ENCODE results near the gene LYPD4. TPM values are rescaled to one million over a fixed set of nuclear protein-coding genes. Genes with fewer than 3 reads are reported as not detected.
A peak's percentile ranks its signal among the peaks of the same experiment; 100 is the strongest.
"Not testable (repeated sequence)": the region's sequence is repeated elsewhere in the genome, so short reads cannot be mapped to it uniquely, and the experiment has no call there.

LYPD4 gene
- total RNA-seq, 1 experiment from 2014 or later, result not detected

GRCh38 chr19:41875973-41876372 is 31.5 kb upstream of the LYPD4 start:
- DNase-seq (ENCODE audit: low read depth), result not testable (repeated sequence)

- DNase-seq (ENCODE audit: low read depth), result peak; percentile 56
These were observed 28.5 kb upstream of the LYPD4 start for GRCh38 chr19:41872775-41873647.

- no peak for DNase-seq (ENCODE audit: low read depth)
These were observed 27.9 kb upstream of the LYPD4 start for GRCh38 chr19:41872384-41872774.

GRCh38 chr19:41871573-41872383 is 27.3 kb upstream of the LYPD4 start:
- DNase-seq (ENCODE audit: low read depth), result no peak

GRCh38 chr19:41870401-41870873 is 26.0 kb upstream of the LYPD4 start:
- DNase-seq (ENCODE audit: low read depth), result peak; percentile 35

GRCh38 chr19:41869374-41869955 is 25.0 kb upstream of the LYPD4 start:
- DNase-seq (ENCODE audit: low read depth), result no peak

- DNase-seq (ENCODE audit: low read depth), result no peak
These were observed 24.5 kb upstream of the LYPD4 start for GRCh38 chr19:41868989-41869300.

- DNase-seq (ENCODE audit: low read depth), result no peak
These were observed 23.9 kb upstream of the LYPD4 start for GRCh38 chr19:41868120-41868988.

- DNase-seq (ENCODE audit: low read depth), result no peak
These were observed 21.8 kb upstream of the LYPD4 start for GRCh38 chr19:41866284-41866683.

GRCh38 chr19:41864374-41864773 is 19.9 kb upstream of the LYPD4 start:
- DNase-seq (ENCODE audit: low read depth), result no peak

GRCh38 chr19:41863209-41863931 is 18.9 kb upstream of the LYPD4 start:
- DNase-seq (ENCODE audit: low read depth), result no peak

- DNase-seq (ENCODE audit: low read depth), result no peak
These were observed 18.0 kb upstream of the LYPD4 start for GRCh38 chr19:41862445-41862986.

- DNase-seq (ENCODE audit: low read depth), result no peak
These were observed 17.4 kb upstream of the LYPD4 start for GRCh38 chr19:41861846-41862245.

GRCh38 chr19:41861116-41861768 is 16.8 kb upstream of the LYPD4 start:
- DNase-seq (ENCODE audit: low read depth), result no peak

GRCh38 chr19:41860419-41861115 is 16.1 kb upstream of the LYPD4 start:
- no peak for DNase-seq (ENCODE audit: low read depth)

GRCh38 chr19:41859618-41860418 is 15.3 kb upstream of the LYPD4 start, which contains the start of gene RPS19:
TSS of gene RPS19 (plus strand) at chr19:41860255. CDS start at chr19:41860775, 520 bp downstream.
- DNase-seq (ENCODE audit: low read depth), result peak; percentile 98

- no peak for DNase-seq (ENCODE audit: low read depth)
These were observed 14.7 kb upstream of the LYPD4 start for GRCh38 chr19:41859213-41859617.

- no peak for DNase-seq (ENCODE audit: low read depth)
These were observed 9.3 kb upstream of the LYPD4 start for GRCh38 chr19:41853768-41854167.
